ENCODE results near the gene NDUFAF3. TPM values are rescaled to one million over a fixed set of nuclear protein-coding genes. Genes with fewer than 3 reads are reported as not detected.

The NDUFAF3 gene
- total and polyA plus RNA-seq, 2 donors (not counting 1 experiment from before 2014, with no cell fraction given) = 57.3 to 113 TPM

GRCh38 chr3:49053543-49053942 is 31.6 kb downstream of the NDUFAF3 start:
- peaks cover 13% of the 10 kb centered on the region for H3K36me3 ChIP-seq (ENCODE audit: control insufficient read depth, insufficient read depth, low read length)
- no peak for TF ChIP-seq CTCF (conservative IDR thresholded peaks at IDR 0.05 in 1 of 2, IDR thresholded peaks at IDR 0.05 in 1 of 2; ENCODE audit: low read depth in 1 of 2, low read length in 2 of 2)
- no peak for TF ChIP-seq EZH2 (IDR thresholded peaks at IDR 0.05; ENCODE audit: low read length, missing control alignments)
- H3K79me2 ChIP-seq (ENCODE audit: control insufficient read depth, insufficient read depth, low read length) = peaks cover 5% of the 10 kb centered on the region
- no peak overlapping the region for H2AFZ ChIP-seq (ENCODE audit: low read length)
- H3K4me1 ChIP-seq (ENCODE audit: control insufficient read depth, extremely low read depth, insufficient read depth, low read length) = no peaks in the 10 kb centered on the region
- no peaks in the 10 kb centered on the region for H3K9me3 ChIP-seq (ENCODE audit: control insufficient read depth, insufficient read depth, low read depth, low read length)
- H3K27me3 ChIP-seq (ENCODE audit: control insufficient read depth, insufficient read depth, low read length) = no peaks in the 10 kb centered on the region
- no peak overlapping the region for H3K27ac ChIP-seq (ENCODE audit: insufficient read depth, low read length)
- no peak overlapping the region for H3K4me3 ChIP-seq (replicated peaks in 1 of 4; ENCODE audit: control extremely low read depth in 1 of 4, insufficient read depth in 1 of 4, low read depth in 3 of 4, low read length in 4 of 4)
- no peak for DNase-seq (ENCODE audit: low read depth in 2 of 2)
- no peak overlapping the region for H3K9ac ChIP-seq (ENCODE audit: insufficient read depth, low read length)
- H3K4me2 ChIP-seq (ENCODE audit: extremely low read depth, insufficient read depth, low read length) = no peak overlapping the region
- H4K20me1 ChIP-seq (ENCODE audit: control insufficient read depth, extremely low read depth, insufficient read depth, low read length) = no peaks in the 10 kb centered on the region

GRCh38 chr3:49054344-49054862 is 32.5 kb downstream of the NDUFAF3 start:
- Histone ChIP-seq H3K27ac (ENCODE audit: insufficient read depth, low read length) (no peak overlapping the region), H3K9ac (ENCODE audit: insufficient read depth, low read length) (no peak overlapping the region), H3K27me3 (ENCODE audit: control insufficient read depth, insufficient read depth, low read length) (no peaks in the 10 kb centered on the region), H3K36me3 (ENCODE audit: control insufficient read depth, insufficient read depth, low read length) (peaks cover 13% of the 10 kb centered on the region), H3K4me1 (ENCODE audit: control insufficient read depth, extremely low read depth, insufficient read depth, low read length) (no peaks in the 10 kb centered on the region), H3K4me3 (replicated peaks in 1 of 4; ENCODE audit: control extremely low read depth in 1 of 4, insufficient read depth in 1 of 4, low read depth in 3 of 4, low read length in 4 of 4) (no peak overlapping the region), H4K20me1 (ENCODE audit: control insufficient read depth, extremely low read depth, insufficient read depth, low read length) (no peaks in the 10 kb centered on the region), H3K9me3 (ENCODE audit: control insufficient read depth, insufficient read depth, low read depth, low read length) (no peaks in the 10 kb centered on the region), H3K4me2 (ENCODE audit: extremely low read depth, insufficient read depth, low read length) (no peak overlapping the region), H2AFZ (ENCODE audit: low read length) (no peak overlapping the region), H3K79me2 (ENCODE audit: control insufficient read depth, insufficient read depth, low read length) (peaks cover 5% of the 10 kb centered on the region)
- DNase-seq (ENCODE audit: low read depth in 2 of 2) = peak in 1 of 2 donors; percentile 62
- TF ChIP-seq EZH2 (IDR thresholded peaks at IDR 0.05; ENCODE audit: low read length, missing control alignments) (no peak), CTCF (conservative IDR thresholded peaks at IDR 0.05 in 1 of 2, IDR thresholded peaks at IDR 0.05 in 1 of 2; ENCODE audit: low read depth in 1 of 2, low read length in 2 of 2) (no peak)

- no peaks in the 10 kb centered on the region for H3K4me1 ChIP-seq (ENCODE audit: control insufficient read depth, extremely low read depth, insufficient read depth, low read length)
- no peak overlapping the region for H3K9ac ChIP-seq (ENCODE audit: insufficient read depth, low read length)
- H3K36me3 ChIP-seq (ENCODE audit: control insufficient read depth, insufficient read depth, low read length) = peaks cover 12% of the 10 kb centered on the region
- H3K9me3 ChIP-seq (ENCODE audit: control insufficient read depth, insufficient read depth, low read depth, low read length) = no peaks in the 10 kb centered on the region
- TF ChIP-seq CTCF (conservative IDR thresholded peaks at IDR 0.05 in 1 of 2, IDR thresholded peaks at IDR 0.05 in 1 of 2; ENCODE audit: low read depth in 1 of 2, low read length in 2 of 2) = no peak
- TF ChIP-seq EZH2 (IDR thresholded peaks at IDR 0.05; ENCODE audit: low read length, missing control alignments) = no peak
- no peak overlapping the region for H3K27ac ChIP-seq (ENCODE audit: insufficient read depth, low read length)
- no peaks in the 10 kb centered on the region for H4K20me1 ChIP-seq (ENCODE audit: control insufficient read depth, extremely low read depth, insufficient read depth, low read length)
- peaks cover 3% of the 10 kb centered on the region for H3K79me2 ChIP-seq (ENCODE audit: control insufficient read depth, insufficient read depth, low read length)
- H3K27me3 ChIP-seq (ENCODE audit: control insufficient read depth, insufficient read depth, low read length) = no peaks in the 10 kb centered on the region
- no peak overlapping the region for H3K4me3 ChIP-seq (replicated peaks in 1 of 4; ENCODE audit: control extremely low read depth in 1 of 4, insufficient read depth in 1 of 4, low read depth in 3 of 4, low read length in 4 of 4)
- no peak overlapping the region for H2AFZ ChIP-seq (ENCODE audit: low read length)
- no peak for DNase-seq (ENCODE audit: low read depth in 2 of 2)
- H3K4me2 ChIP-seq (ENCODE audit: extremely low read depth, insufficient read depth, low read length) = no peak overlapping the region
Observed at GRCh38 chr3:49057268-49057667, 35.3 kb downstream of the NDUFAF3 start.
